ENCODE results near the gene CDON. TPM values are rescaled to one million over a fixed set of nuclear protein-coding genes. Genes with fewer than 3 reads are reported as not detected.

Gene CDON
- total RNA-seq, 1 experiment from 2014 or later, result 0.91 TPM

DNA sequence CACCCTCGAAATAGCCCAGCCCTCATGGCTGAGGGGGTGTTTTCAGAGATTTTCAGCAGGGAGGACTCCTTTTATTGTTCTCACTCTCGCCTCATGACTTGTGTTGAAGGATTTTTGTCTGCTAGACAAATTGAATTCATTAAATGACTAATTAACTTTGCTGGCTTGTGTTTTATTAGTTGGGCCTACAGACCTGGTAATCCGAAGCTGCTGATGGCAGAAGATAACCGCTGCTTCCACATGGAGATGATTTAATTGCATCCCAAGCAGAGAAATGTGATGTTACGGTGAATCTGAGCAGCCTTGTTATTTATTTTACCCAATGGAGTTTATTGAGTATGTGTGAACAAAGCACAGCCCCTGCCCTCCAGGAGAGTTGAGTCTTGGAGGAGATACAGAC is 40.5 kb upstream of the CDON start:
- intact Hi-C loops (cut with micrococcal nuclease), result no loop called here
- BruUV-seq (replicated peaks), result no TSS peak
- Mint-ChIP-seq H3K36me3 (ENCODE audit: insufficient read depth, unreplicated experiment) (no peaks in the 10 kb centered on the region), H3K4me1 (ENCODE audit: insufficient read depth, unreplicated experiment) (no peaks in the 10 kb centered on the region), H3K9me3 (ENCODE audit: unreplicated experiment) (no peaks in the 10 kb centered on the region), H3K27ac (ENCODE audit: low read depth, unreplicated experiment) (no peak overlapping the region), H3K4me3 (ENCODE audit: unreplicated experiment) (no peak overlapping the region), H3K27me3 (ENCODE audit: insufficient read depth, unreplicated experiment) (peaks cover 18% of the 10 kb centered on the region)
- no peak for DNase-seq (ENCODE audit: unreplicated experiment)
- TF ChIP-seq, protein P1, sequence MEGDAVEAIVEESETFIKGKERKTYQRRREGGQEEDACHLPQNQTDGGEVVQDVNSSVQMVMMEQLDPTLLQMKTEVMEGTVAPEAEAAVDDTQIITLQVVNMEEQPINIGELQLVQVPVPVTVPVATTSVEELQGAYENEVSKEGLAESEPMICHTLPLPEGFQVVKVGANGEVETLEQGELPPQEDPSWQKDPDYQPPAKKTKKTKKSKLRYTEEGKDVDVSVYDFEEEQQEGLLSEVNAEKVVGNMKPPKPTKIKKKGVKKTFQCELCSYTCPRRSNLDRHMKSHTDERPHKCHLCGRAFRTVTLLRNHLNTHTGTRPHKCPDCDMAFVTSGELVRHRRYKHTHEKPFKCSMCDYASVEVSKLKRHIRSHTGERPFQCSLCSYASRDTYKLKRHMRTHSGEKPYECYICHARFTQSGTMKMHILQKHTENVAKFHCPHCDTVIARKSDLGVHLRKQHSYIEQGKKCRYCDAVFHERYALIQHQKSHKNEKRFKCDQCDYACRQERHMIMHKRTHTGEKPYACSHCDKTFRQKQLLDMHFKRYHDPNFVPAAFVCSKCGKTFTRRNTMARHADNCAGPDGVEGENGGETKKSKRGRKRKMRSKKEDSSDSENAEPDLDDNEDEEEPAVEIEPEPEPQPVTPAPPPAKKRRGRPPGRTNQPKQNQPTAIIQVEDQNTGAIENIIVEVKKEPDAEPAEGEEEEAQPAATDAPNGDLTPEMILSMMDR (IDR thresholded peaks at IDR 0.05; ENCODE audit: unreplicated experiment), result no peak
- ChIA-PET CTCF (no interaction called here), POLR2A (interaction anchor here (1.0 kb wide), 1 partner anchor 11 kb away, joined by 3 read pairs; no protein-coding TSS in a partner anchor)

DNA sequence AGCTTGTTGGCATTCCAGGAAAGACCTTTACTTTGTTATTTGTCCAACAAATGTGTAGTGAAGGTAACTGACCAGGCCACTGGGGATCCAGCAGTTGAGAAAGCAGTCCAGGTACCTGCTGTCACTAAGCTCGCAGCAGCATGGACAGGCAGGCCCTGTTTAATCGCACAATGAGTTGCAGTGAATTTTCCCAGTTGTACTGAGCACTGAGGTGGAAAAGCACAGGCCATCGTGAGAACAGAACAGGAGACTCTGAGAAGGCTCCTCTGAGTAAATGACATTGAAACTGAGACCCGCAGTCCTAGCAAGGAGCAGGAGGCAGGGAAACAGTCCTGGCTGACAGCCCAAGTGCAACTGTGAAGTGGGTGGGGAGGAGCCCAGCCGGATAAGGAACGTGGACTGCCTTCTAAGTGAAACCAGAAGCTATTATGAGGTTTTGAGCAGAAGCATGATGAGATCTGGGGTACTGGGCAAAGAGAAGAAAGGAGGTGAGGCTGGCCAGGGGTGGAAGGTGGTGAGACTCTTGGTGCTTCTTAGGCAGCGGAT is 39.8 kb upstream of the CDON start:
- intact Hi-C loops (cut with micrococcal nuclease), result no loop called here
- Mint-ChIP-seq H3K27me3 (ENCODE audit: insufficient read depth, unreplicated experiment) (peaks cover 18% of the 10 kb centered on the region), H3K27ac (ENCODE audit: low read depth, unreplicated experiment) (no peak overlapping the region), H3K36me3 (ENCODE audit: insufficient read depth, unreplicated experiment) (no peaks in the 10 kb centered on the region), H3K9me3 (ENCODE audit: unreplicated experiment) (no peaks in the 10 kb centered on the region), H3K4me1 (ENCODE audit: insufficient read depth, unreplicated experiment) (no peaks in the 10 kb centered on the region), H3K4me3 (ENCODE audit: unreplicated experiment) (no peak overlapping the region)
- DNase-seq (ENCODE audit: unreplicated experiment), result no peak
- ChIA-PET CTCF (interaction anchor here (0.9 kb wide), 1 partner anchor 14 kb away, joined by 3 read pairs; no protein-coding TSS in a partner anchor), POLR2A (interaction anchor here (0.5 to 1.0 kb wide), 2 partner anchors 11 to 18 kb away, joined by 3 read pairs; no protein-coding TSS in a partner anchor)
- no TSS peak for BruUV-seq (replicated peaks)
- TF ChIP-seq, protein P1 (IDR thresholded peaks at IDR 0.05; ENCODE audit: unreplicated experiment), result no peak

DNA sequence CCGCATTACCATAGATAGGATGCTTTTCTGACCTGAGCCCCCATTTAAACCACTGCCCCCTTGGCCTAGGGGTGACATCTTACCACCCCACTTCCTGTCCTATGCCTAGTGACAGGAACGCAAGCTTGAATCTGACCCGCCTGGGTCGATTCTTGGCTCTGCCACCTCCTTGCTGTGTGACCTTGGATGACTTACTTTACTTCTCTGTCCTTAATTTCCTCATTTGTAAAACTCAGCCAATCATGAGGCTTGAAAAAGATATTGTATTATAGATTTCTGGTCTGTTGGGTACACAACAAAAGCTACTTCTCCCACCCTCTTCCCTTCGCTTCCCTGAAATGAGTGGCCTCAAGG is 39.2 kb upstream of the CDON start:
- Mint-ChIP-seq H3K4me1 (ENCODE audit: insufficient read depth, unreplicated experiment) (no peaks in the 10 kb centered on the region), H3K27me3 (ENCODE audit: insufficient read depth, unreplicated experiment) (peaks cover 15% of the 10 kb centered on the region), H3K9me3 (ENCODE audit: unreplicated experiment) (no peaks in the 10 kb centered on the region), H3K4me3 (ENCODE audit: unreplicated experiment) (no peak overlapping the region), H3K27ac (ENCODE audit: low read depth, unreplicated experiment) (no peak overlapping the region), H3K36me3 (ENCODE audit: insufficient read depth, unreplicated experiment) (no peaks in the 10 kb centered on the region)
- TF ChIP-seq, protein P1 (IDR thresholded peaks at IDR 0.05; ENCODE audit: unreplicated experiment), result no peak
- CTCF ChIA-PET, result interaction anchor here (0.9 to 1.4 kb wide), 2 partner anchors 14 to 178 kb away, joined by 3 to 4 read pairs; no protein-coding TSS in a partner anchor
- DNase-seq (ENCODE audit: unreplicated experiment), result no peak
- BruUV-seq (replicated peaks), result no TSS peak
- POLR2A ChIA-PET, result no interaction called here
- intact Hi-C loops (cut with micrococcal nuclease), result no loop called here

DNA sequence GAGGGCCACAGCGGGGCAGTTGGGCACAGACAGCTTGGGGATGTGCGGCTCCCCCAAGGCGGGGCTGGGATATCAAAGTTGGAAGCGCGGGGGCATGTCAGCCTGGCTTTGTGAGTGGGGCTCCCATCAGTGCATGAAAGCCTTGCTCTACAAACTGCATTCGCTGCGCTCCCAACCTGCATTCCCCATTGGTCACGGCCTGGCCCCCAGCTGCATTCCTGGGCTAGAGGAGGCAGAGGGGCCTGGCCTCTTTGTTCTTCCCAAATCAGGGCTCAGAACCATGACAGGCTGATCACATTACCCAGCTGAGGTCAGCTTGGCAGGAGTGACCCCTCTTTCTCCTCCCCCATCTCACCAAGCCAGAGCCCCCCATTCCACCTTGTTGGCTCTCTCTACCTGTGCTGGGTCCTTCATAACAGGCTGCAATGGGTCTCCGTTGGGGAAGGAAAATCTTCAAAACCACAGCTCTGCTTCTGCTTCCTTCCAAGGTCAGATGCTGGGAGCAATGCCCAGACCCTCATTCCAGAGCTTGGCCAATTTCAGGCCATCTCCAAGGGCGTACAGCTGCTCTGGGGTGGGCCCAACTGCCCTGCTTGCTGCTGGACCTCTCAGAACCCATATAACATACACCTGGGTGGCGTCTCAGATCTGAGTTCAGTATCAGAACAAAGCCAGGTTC is 38.7 kb upstream of the CDON start:
- Mint-ChIP-seq H3K9me3 (ENCODE audit: unreplicated experiment) (no peaks in the 10 kb centered on the region), H3K4me1 (ENCODE audit: insufficient read depth, unreplicated experiment) (no peaks in the 10 kb centered on the region), H3K27me3 (ENCODE audit: insufficient read depth, unreplicated experiment) (peaks cover 10% of the 10 kb centered on the region), H3K27ac (ENCODE audit: low read depth, unreplicated experiment) (no peak overlapping the region), H3K4me3 (ENCODE audit: unreplicated experiment) (no peak overlapping the region), H3K36me3 (ENCODE audit: insufficient read depth, unreplicated experiment) (no peaks in the 10 kb centered on the region)
- no peak for DNase-seq (ENCODE audit: unreplicated experiment)
- ChIA-PET CTCF (interaction anchor here (0.9 to 1.4 kb wide), 2 partner anchors 15 to 178 kb away, joined by 3 to 4 read pairs; no protein-coding TSS in a partner anchor), POLR2A (no interaction called here)
- TF ChIP-seq, protein P1 (IDR thresholded peaks at IDR 0.05; ENCODE audit: unreplicated experiment), result no peak
- intact Hi-C loops (cut with micrococcal nuclease), result no loop called here
- no TSS peak for BruUV-seq (replicated peaks)

Measured in MCF 10A (cell line).